ENCODE results near the gene CYTH1.

CYTH1 gene

DNA sequence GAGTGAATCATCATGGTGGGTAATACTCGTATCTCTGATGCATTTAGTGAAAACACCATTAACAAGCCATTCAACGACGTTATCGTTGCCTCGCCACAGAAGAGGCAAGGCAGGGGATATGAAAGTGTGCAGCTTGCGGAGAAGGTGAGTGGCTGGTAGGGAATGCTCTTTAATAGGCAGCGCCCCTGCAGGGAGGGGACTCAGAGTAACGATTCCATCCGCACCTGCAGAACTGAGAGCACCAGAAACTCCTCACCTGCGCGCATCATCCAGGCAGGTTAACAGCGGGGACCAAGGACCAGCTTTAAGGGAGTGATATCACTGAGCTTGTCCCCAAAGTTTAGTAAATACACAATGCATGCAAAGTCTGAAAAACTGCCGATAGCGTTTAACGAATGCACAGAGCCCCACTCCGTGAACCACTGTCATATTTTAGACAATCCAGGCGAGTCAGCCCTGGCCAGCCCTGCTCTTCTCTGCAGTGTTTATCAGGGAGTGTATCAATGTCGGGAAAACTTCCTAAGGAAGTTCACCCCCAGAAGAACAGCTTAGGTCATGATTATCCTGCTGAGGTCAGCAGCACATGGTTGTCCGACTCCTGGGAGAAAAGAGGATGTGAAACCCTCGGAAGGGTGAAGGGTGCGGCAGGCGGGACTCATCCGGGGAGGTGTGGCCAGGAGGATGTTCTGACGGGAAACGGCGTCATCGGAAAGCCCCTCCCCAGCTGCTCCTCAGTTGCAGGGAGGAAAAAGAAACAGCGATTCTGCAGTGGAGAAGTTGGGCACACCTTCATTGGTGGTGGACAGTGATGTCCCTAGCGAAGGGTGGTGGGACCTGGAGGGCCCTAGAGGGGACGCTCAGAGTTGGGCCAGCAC, 136.4 kb downstream of the CYTH1 start:
- peak; percentile 35 for DNase-seq

DNA sequence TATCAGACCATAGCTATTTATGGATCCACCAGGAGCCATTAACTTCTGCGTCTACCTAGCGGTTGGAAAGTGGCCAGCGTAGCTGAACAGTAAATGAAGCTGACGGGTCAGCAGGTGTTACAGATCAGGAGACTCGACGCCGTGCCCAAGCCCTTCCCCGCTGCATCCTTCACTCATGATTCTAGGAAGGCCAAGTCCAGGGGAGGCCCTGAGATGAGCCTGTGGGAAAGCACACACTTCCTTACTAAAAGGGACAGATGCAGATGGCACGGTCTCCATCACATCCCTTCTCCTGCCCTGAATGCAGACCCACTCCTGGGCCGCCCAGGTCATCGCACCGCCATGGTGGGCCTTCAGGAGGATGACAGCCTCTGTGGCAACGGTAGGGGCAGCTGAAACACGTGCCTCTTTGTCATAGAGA, 137.1 kb downstream of the CYTH1 start:
- no peak for DNase-seq

DNA sequence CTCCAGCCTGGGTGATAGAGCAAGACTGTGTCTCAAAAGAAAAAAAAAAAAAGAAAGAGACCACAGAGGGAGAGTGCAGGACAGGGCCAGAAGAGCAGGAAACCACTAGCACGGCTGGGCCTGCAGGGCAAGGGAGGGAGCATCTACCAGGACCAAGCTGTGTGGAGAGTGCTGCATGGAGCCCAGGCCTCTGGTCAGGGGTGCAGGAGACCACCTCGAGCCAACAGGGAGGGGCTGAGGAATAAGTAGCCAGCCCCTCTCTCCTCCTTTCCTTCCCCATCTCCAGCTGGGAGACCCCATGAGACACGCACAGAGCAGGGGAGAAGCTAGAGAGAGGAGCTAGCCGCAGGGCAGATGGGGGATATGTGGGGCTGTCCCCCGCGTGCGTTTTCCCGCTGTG, 137.8 kb downstream of the CYTH1 start:
- no peak for DNase-seq

DNA sequence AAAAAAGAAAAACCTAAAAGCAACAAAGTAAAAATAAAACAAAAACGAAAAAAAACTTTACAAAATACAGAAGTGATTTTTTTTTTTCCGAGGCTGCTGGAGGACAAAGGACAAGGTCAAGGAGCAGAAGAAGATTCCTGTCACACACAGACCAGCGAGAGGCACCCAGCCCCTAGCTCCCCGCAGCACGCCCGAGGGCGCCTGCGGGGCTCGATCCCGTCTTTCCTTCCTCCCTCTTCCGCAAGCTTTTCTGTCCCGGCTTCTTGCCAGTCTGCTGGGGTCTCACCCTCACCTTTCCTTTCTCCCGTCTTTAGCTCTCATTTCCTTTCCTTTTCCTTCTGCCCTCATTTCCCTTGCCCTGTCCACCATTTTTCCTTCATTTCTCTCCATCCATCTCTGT, 138.7 kb downstream of the CYTH1 start:
- DNase-seq = no peak

DNA sequence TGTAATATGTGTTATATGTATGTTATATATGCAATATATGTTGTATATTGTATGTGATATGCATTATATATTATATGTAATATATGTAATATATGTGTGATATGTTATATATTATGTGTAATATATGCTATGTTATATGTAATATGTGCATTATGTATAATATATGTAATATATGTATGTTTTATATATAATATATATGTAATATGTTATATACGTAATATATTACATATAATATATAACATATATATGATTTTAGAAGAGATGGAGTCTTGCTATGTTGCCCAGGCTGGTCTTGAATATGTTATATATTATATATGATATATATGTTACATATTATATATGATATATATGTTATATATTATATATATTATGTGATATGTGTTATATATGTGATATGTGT, 139.4 kb downstream of the CYTH1 start:
- no peak for DNase-seq

DNA sequence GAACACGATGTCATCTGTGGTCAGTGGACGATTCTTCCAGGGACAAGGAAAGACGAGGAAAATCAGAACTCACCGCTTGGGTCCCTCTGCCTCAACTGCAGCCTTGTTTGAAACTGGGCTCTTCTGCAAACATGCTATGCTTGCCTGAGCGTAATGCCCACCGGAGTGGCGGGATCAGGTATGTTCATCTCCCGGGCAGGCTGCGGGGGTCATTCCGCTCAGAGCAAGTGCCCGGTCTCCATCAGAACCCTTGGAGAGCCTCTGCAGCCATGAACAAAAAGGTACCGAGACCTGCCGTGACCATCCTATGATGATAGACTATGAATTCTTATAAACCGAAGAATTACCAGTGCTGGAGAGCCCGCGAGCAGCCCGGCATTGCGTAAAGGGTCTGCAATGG, 140.4 kb downstream of the CYTH1 start:
- no peak for DNase-seq

DNA sequence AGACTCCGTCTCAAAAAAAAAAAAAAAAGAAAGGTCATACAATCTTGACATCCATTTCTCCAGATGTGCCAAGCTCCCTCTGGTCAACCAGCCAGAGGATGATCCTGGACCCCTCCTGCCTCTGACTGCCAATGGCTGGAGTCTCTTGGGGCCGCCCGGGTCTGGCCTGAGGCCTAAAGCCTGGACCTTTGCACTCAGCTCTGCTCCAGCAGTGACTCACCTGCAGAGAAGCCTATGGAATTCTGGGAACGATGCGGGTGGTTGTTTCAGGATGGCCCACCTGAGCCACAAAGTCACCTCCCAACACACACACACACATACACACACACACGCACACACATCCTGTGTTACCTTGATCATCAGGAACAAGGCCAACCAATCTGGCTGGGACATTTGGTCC, 140.8 kb downstream of the CYTH1 start:
- DNase-seq = no peak

DNA sequence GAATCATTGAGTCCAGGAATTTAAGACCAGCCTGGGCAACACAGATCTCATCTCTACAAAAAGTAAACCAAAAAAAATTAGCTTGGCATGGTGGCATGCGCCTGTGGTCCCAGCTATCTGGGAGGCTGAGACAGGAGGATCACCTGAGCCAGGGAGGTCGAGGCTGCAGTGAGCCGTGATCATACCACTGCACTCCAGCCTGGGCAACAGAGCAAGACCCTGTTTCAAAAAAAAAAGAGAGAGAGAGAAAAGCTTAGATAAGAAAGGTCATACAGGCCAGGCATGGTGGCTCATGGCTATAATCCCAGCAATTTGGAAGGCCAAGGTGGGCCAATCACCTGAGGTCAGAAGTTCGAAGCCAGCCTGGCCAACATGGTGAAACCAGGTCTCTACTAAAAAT, 141.4 kb downstream of the CYTH1 start:
- no peak for DNase-seq

DNA sequence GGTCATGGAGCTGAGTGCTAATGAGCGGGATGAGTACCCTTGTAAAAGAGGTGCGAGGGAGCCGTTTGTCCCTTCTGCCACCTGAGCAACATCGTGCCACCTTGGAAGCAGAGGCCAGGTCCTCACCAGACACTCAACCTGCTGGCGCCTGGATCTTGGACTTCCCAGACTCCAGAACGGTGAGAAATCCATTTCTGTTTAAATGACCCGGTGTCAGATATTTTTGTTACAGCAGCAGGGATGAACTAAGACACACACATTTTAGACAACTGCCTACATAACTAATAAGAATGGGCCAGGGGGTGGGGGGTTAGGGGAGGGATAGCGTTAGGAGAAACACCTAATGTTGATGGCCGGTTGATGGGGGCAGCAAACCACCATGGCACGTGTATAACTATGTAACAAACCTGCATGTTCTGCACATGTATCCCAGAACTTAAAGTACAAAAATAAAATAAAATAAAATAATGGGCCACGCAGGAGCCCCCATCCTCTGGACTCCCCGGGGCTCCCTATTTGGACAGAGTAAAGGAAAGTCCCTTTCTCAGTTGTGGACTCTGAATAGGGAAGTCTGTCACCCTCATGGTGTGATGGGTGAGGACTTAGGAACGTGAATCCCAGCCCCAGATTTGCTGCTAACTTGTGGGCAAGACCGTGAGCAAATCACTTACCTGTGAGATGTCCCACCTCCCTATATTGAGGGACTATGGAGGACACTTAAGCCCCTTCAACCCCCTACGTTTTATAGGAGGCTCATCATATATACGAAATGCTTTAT, 144.2 kb downstream of the CYTH1 start:
- DNase-seq = no peak

DNA sequence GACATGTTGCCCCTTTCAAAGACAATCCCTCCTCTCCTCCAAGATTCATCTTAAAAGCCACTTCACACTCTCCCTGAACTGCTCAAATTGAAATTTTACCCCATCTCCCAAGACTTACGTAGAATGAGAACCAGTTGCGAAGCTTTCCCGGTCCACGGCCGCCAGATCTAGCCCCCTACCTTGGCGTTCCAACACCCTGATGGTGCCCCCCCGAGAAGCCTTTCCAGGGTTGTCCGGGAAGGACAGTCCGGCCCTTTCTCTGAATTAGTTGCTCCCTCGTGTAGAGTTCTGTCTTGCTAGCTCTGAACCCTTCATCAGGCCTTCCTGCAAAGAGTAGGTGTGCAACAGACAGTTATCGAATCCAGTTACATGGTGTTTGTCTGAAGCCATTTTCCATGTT, 144.9 kb downstream of the CYTH1 start:
- DNase-seq = no peak

DNA sequence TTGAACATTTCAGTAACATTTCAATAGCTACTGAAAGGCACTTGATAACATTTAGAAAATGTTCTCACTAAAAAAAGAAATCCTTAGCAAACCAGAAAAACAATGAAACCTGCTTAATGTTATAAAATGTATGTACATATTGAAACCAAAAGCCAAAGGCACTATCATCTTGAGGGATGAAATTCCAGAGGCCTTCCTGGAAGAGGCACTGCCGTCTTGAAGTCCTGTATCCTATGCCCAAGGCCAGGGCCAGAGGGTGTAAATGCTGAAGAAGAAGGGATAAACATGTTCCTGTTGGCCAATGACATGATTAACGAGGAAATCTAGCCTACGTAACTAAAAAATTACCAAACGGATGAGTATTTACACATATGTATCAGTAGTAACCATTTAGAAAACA, 147.9 kb downstream of the CYTH1 start:
- DNase-seq = no peak

DNA sequence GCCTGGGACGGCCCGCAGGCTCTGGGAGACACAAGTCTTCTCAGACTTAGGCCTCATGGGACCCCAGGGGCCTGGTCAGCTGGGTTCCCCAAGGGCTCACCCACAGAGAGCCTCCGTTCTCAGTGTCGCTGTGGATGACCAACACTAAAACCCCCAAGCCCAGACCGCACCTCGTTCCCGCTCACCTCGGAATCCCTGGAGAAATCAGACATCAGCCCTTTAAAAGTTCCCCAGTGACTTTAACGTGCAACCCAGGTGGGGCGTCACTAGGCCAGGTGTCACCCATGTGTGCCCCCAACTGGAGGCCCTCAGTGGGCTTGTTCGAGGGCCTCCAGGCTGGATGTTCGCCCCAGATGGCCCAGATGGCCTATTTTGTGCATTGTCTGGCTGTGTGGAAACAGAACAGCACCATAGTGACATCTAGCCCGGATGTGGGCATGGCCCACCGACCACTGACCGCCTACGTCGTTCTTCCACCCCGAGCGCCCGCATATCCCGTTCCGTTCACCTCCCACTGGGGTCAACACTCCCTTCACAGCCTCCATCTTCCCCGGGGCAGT, 152.6 kb downstream of the CYTH1 start:
- no peak for DNase-seq

DNA sequence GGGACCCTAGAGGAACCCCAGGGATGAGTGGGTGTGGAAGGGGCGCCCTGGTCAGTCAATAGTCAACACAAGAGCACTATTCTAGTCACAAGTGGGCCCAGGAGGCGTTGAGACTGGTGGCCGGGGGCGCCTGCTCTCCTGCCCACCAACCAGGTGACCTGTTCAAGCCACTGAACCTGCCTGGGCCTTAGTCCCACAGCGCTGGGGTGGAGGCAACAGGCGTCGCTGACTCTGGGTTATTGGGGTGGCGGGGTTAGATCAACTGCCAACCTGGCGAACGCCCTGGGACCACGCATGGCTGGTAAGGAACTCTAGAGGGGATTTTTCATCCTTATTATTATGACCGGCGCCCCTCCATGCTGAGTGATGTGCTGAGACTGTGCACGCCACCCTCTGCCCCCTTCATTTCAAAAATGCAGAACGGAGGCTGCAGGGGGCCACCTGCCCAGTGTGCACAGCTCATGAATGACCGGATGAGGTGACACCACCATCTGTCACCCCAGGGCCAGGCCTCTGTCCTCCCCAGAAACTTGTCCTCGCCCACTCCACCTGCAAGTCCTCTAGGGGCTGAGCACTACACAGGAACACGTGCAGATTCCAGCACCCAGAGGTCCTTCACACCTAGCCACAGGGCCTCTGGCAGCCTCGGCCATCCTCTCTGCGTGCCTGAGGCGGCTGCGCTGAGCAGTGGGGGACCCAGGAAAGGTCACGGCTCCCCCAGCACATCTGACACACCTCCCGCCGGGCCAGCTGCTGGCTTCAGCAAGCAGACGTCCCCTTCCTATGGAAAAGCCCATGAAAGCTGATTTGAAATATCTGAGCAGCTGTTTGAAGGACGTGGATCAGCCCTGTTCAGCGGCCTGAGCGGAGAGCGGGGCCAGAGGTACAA, 153.3 kb downstream of the CYTH1 start:
- no peak for DNase-seq

DNA sequence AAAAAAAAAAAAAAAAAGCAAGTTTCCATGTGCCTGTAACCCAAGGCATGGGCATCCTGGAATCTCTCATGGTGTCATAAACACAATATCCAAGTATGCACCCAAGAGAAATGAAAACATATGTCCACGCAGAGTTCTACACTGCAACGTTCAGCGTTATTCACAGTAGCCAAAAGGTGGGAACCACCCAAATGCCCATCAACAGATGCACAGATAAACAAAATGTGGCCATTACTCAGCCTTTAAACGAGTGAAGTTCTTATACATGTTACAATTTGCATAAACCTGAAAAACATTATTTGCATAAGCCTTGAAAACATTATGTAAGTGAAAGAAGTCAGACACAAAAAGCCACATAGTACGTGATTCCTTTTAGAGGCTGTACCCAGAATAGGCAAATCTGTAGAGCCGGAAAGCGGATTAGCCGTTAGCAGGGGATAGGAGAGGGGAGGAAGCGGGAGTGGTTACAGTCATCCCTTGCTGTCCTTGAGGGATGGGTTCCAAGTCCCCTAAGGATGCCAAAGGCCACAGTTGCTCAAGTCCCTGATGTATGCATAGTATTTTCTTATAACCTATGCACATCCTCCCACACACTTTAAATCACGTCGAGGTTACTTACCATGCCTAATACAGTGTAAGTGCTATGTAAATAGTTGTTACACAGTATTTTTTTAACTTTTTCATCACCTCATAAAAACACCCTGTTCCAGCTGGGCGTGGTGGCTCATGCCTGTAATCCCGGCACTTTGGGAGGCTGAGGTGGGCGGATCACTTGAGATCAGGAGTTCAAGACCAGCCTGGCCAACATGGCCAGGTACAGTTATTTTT, 157.5 kb downstream of the CYTH1 start:
- no peak for DNase-seq
